T-helper 1 cell treated with Interleukin-12 subunit alpha and Interleukin-12 subunit beta and Interleukin-4 antibody, amounts not matched to agents 30 ng/mL and 1 ng/mL, for 36 hours (primary cell): ENCODE data around the gene CTR9. TPM values are rescaled to one million over a fixed set of nuclear protein-coding genes. Genes with fewer than 3 reads are reported as not detected.
"Not testable (repeated sequence)": the region's sequence is repeated elsewhere in the genome, so short reads cannot be mapped to it uniquely, and the experiment has no call there.

Source experiments
- intact Hi-C: fragments of 100-400 bp; cut with micrococcal nuclease; formaldehyde crosslinking; loops from one replicate; pipeline ENCODE4 v1.15.1; 2024
- total RNA-seq: library from RNA; stranded (reverse); gene quantifications from 2 replicates; pipeline ENCODE4 v1.2.3, GENCODE V29; 2022

CTR9 gene
- total RNA-seq, 1 donor from 2014 or later, result 45.8 TPM

GRCh38 chr11:10809373-10810160 lies 58.5 kb downstream of the CTR9 start:
- intact Hi-C loops, result loop anchor here (1.0 to 5.0 kb wide), 12 partner anchors 17 to 1387 kb away; partner anchors contain the start of genes ADM, CTR9, MICAL2 and WEE1

- intact Hi-C loops, result no loop called here
Observed at GRCh38 chr11:10813945-10814344, 62.9 kb downstream of the CTR9 start.

- intact Hi-C loops, result no loop called here
Observed at GRCh38 chr11:10818594-10818993, 67.5 kb downstream of the CTR9 start.

GRCh38 chr11:10822491-10822890 lies 71.4 kb downstream of the CTR9 start:
- intact Hi-C loops, result not testable (repeated sequence)

- intact Hi-C loops, result no loop called here
Observed at GRCh38 chr11:10823152-10823579, 72.1 kb downstream of the CTR9 start.

- intact Hi-C loops, result no loop called here
Observed at GRCh38 chr11:10824888-10825287, 73.8 kb downstream of the CTR9 start.

GRCh38 chr11:10828402-10828801 lies 77.4 kb downstream of the CTR9 start:
- intact Hi-C loops, result no loop called here

GRCh38 chr11:10829139-10829538 lies 78.1 kb downstream of the CTR9 start:
- intact Hi-C loops, result no loop called here

Other genes starting within 250 kb of the CTR9 start
- gene RNF141, start 210.1 kb upstream of the CTR9 start, total RNA-seq, result 10.5 and 11.8 TPM in 2 replicates
- not detected in 2 replicates for gene LYVE1, start 182.6 kb upstream of the CTR9 start, total RNA-seq
- gene IRAG1, start 57.5 kb upstream of the CTR9 start, total RNA-seq, result not detected in 2 replicates
- gene EIF4G2, start 57.7 kb downstream of the CTR9 start, total RNA-seq, result 785 and 818 TPM in 2 replicates
- 51.5 and 52.0 TPM in 2 replicates for gene ZBED5, start 106.8 kb downstream of the CTR9 start, total RNA-seq